Activated T-helper 17 cell treated with anti-CD3 and anti-CD28 coated beads, Interleukin-2, amount 50 U/mL, for 72 hours (primary cell): ENCODE results near the gene TMBIM6. TPM values are rescaled to one million over a fixed set of nuclear protein-coding genes. Genes with fewer than 3 reads are reported as not detected.
"Not testable (repeated sequence)": the region's sequence is repeated elsewhere in the genome, so short reads cannot be mapped to it uniquely, and the experiment has no call there.

Experiments used
- ATAC-seq: fragments of 150-1000 bp; cut with Tn5 transposase; replicated peaks from 2 replicates; pipeline ENCODE4 v1.10.0; 2021; ENCODE audit warnings: mild to moderate bottlenecking, moderate library complexity
- H3K27ac Mint-ChIP-seq: one replicate; pipeline ENCODE4 v1.8.0; 2022; ENCODE audit warnings: mixed read lengths
- H3K27me3 Mint-ChIP-seq: one replicate; pipeline ENCODE4 v1.8.0; 2022; ENCODE audit warnings: mixed read lengths
- H3K36me3 Mint-ChIP-seq: one replicate; pipeline ENCODE4 v1.8.0; 2022; ENCODE audit warnings: low read depth, mild to moderate bottlenecking, mixed read lengths
- H3K4me1 Mint-ChIP-seq: one replicate; pipeline ENCODE4 v1.8.0; 2022; ENCODE audit warnings: mixed read lengths
- H3K4me3 Mint-ChIP-seq: one replicate; pipeline ENCODE4 v1.8.0; 2022; ENCODE audit warnings: mild to moderate bottlenecking, mixed read lengths
- H3K9me3 Mint-ChIP-seq: one replicate; pipeline ENCODE4 v1.8.0; 2022; ENCODE audit warnings: mixed read lengths
- total RNA-seq, 2 donors: library from RNA; stranded (reverse); gene quantifications; one replicate each; pipeline ENCODE4 v1.2.3, GENCODE V29; 2022

The TMBIM6 gene
- total RNA-seq, 2 donors from 2014 or later, result 407 to 411 TPM

DNA sequence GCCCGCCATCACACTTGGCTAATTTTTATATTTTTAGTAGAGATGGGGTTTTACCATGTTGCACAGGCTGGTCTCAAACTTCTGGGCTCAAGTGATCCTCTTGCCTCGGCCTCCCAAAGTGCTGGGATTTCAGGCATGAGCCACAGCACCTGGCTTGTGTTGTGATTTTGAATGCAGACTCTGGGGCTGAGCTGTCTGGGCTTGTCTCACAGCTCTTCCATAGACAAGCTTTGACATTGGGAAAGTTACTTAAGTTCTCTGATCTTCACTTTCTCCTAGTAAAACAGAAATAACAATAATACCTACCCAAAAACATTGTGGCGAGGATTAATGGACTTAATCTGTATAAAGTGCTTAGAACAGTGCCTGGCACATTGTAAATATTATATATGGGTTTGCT, 36.0 kb downstream of the TMBIM6 start:
- Mint-ChIP-seq H3K36me3 (no peaks in the 10 kb centered on the region), H3K27me3 (peaks cover 25% of the 10 kb centered on the region), H3K4me1 (peaks cover 12% of the 10 kb centered on the region), H3K27ac (no peak overlapping the region), H3K9me3 (no peaks in the 10 kb centered on the region), H3K4me3 (no peak overlapping the region)
- no peak for ATAC-seq

DNA sequence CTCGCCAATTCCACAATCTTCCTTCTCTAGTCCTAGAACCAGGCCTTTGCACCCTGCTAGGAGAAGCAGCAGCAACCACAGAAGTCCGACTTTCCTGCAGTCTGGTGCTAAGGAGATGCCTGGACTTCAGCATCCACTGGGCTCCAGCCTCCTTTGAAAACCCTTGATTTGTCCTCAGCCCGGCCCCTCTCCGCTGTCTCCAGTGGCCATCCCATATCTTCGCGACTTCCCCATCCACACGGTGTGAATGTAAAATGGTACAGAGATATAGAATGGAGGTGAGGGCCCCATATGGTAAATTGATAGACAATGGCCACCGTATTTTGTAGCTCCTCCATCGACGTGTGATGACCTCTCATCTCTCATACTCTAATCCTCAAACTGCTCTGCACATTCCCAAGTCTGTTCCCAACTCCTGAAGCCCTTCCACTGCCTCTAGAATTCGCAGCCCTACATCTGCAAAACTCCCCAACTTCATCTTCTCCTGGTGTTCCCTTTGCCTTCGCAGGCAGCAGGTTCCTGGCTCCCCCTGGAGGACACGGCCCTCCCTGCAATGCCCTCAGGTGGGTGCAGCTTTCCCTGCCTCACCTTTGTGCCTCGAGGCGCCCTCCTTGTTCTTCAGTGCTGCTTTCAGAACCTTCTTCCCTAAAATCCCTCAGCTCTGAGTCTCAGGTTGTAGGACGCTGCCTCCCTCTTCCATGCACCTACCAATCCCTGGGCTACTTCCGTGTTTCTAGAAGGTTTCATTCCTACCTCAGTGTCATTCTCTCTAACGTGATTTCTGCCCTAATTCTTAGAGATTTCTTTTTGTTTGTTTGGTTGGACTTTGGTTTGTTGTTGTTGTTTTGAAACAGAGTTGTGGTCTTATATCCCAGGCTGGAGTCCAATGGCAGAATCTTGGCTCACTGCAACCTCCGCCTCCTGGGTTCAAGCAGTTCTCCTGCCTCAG, 36.7 kb downstream of the TMBIM6 start:
- H3K4me3 Mint-ChIP-seq, result no peak overlapping the region
- H3K36me3 Mint-ChIP-seq, result no peaks in the 10 kb centered on the region
- ATAC-seq, result peak; percentile 79
- H3K4me1 Mint-ChIP-seq, result peaks cover 12% of the 10 kb centered on the region
- peak overlapping the region; percentile 3 for H3K27ac Mint-ChIP-seq
- peaks cover 25% of the 10 kb centered on the region for H3K27me3 Mint-ChIP-seq
- no peaks in the 10 kb centered on the region for H3K9me3 Mint-ChIP-seq

DNA sequence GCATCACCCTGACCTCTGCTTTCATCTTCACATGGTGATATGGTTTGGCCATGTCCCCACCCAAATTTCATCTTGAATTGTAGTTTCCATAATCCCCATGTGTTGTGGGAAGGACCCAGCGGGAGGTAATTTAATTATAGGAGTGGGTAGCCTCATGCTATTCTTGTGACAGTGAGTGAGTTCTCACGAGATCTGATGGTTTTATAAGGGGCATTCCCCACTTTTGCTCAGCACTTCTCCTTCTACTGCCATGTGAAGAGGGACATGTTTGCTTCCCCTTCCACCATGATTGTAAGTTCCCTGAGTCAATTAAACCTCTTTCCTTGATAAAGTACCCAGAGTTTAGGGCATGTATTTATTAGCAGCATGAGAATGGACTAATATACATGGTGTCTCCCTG, 38.2 kb downstream of the TMBIM6 start:
- no peak for ATAC-seq
- H3K9me3 Mint-ChIP-seq, result no peaks in the 10 kb centered on the region
- H3K4me3 Mint-ChIP-seq, result no peak overlapping the region
- peak overlapping the region; percentile 53 for H3K27ac Mint-ChIP-seq
- peaks cover 38% of the 10 kb centered on the region for H3K27me3 Mint-ChIP-seq
- no peaks in the 10 kb centered on the region for H3K36me3 Mint-ChIP-seq
- peaks cover 12% of the 10 kb centered on the region for H3K4me1 Mint-ChIP-seq

DNA sequence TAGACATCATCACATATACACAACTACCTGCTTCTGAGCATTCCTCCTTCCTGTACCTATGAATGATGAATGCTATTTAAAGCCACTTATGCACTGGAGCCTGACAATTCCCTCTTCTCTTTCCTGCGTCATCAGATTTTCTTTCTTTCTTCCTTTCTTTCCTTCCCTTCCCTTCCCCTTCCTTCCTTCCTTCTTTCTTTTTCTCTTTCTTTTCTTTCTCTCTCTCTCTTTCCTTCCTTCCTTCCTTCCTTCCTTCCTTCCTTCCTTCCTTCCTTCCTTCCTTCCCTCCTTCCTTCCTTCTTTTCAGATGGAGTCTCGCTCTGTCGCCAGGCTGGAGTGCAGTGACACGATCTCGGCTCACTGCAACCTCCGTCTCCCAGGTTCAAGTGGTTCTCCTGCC, 39.6 kb downstream of the TMBIM6 start:
- H3K36me3 Mint-ChIP-seq, H3K4me3 Mint-ChIP-seq, ATAC-seq, H3K9me3 Mint-ChIP-seq, H3K27ac Mint-ChIP-seq: not testable (repeated sequence)
- Mint-ChIP-seq H3K4me1 (peaks cover 12% of the 10 kb centered on the region), H3K27me3 (peaks cover 41% of the 10 kb centered on the region)

DNA sequence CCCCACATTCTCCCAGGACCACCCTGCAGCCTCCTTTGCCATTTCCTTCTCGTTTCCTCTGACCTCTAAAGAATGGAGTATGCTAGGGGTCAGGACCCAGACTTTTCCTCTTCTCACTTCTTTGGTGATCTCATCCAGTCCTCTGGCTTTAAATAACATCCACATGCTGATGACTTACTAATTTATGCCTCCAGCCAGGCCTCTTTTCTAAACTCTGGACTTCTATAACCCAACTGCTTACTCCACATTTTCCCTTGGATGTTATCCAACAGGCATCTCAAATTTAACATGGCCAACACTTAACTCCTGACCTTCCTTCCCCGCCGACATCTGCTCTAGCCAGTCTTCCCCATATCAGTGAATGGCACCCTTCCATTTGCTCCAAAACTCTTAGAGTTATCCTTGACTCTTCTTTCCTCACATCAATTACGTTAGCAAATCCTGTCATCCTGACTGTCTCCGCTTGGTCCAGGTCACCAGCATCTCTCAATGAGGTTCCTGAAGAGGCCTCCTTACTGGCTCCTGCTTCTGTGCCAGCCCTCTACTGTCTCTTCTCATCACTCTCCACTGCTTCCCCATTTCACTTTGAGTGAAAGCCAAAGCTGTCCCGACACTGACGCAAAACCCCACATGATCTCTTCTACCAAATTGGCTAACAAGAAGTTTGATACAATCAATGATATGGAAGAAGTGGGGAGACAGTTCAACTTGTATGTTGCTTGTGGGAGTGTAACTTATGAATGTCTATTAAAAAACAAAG, 42.7 kb downstream of the TMBIM6 start:
- H3K27ac Mint-ChIP-seq, result no peak overlapping the region
- no peaks in the 10 kb centered on the region for H3K36me3 Mint-ChIP-seq
- no peak overlapping the region for H3K4me3 Mint-ChIP-seq
- ATAC-seq, result no peak
- H3K27me3 Mint-ChIP-seq, result peaks cover 40% of the 10 kb centered on the region
- peaks cover 5% of the 10 kb centered on the region for H3K9me3 Mint-ChIP-seq
- H3K4me1 Mint-ChIP-seq, result no peaks in the 10 kb centered on the region

DNA sequence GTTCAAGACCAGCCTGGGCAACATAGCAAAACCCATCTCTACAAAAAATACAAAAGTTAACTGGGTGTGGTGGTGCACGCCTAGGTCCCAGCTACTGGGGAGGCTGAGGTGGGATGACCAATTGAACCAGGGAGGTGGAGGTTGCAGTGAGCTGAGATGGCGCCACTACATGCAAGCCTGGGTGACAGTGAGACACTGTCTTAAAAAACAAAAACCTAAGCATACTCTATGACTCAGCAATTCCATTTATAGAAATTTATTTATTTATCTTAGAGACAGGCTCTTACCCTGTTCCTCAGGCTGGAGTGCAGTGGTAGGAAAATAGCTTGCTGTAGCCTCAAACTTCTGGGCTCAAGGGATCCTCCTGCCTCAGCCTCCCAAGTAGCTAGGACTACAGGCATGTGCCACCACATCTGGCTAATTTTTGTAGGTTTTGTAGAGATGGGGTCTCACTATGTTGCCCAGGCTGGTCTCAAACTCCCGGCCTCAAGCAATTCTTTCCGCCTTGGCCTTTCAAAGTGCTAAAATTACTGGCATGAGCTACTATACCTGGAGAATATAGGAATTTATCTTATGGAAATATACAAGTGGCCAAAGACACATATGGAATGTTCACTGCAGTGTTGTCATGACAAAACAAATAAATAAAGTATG, 43.5 kb downstream of the TMBIM6 start:
- ATAC-seq, result no peak
- no peaks in the 10 kb centered on the region for H3K4me1 Mint-ChIP-seq
- H3K36me3 Mint-ChIP-seq, result no peaks in the 10 kb centered on the region
- H3K27me3 Mint-ChIP-seq, result peaks cover 32% of the 10 kb centered on the region
- no peak overlapping the region for H3K27ac Mint-ChIP-seq
- no peak overlapping the region for H3K4me3 Mint-ChIP-seq
- peaks cover 5% of the 10 kb centered on the region for H3K9me3 Mint-ChIP-seq

DNA sequence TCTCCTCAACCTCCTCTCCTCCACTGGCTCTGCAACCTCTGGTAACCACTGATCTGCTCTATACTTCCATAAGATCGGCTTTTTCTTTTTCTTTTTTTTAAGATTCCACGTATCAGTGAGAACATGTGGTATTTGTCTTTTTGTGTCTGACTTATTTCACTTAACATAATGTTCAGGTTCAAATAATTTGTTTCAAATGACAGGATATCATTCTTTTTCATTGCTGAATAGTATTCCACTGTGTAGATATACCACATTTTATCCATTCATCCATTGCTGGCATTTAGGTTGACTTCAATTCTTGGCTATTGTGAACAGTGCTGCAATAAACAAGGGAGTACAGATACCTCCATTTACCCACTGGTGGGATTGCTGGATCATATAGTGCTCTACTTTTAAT, 46.3 kb downstream of the TMBIM6 start:
- H3K27me3 Mint-ChIP-seq, result peaks cover 16% of the 10 kb centered on the region
- H3K4me3 Mint-ChIP-seq, result no peak overlapping the region
- H3K36me3 Mint-ChIP-seq, result no peaks in the 10 kb centered on the region
- ATAC-seq, result no peak
- peaks cover 5% of the 10 kb centered on the region for H3K9me3 Mint-ChIP-seq
- no peak overlapping the region for H3K27ac Mint-ChIP-seq
- no peaks in the 10 kb centered on the region for H3K4me1 Mint-ChIP-seq

DNA sequence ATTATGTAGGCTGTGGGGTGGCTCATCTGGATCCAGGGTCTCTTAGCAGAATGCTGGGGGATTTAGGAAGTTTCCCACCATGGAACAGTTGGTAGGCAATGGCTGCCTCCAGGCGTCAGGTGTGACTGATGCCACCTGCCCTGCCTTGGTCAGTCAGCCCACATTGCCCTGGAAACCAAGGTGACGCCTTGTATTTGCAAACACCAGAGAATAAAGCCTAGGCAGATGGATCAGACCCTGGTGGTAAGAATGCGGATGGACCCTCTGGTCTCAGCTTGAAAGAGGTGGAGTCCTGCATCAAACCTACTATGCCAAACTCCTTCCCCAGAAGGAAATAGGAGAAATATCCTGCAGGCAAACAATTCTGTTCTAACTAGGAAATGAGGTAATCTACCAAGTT, 48.6 kb downstream of the TMBIM6 start:
- H3K27me3 Mint-ChIP-seq, result peaks cover 3% of the 10 kb centered on the region
- no peaks in the 10 kb centered on the region for H3K4me1 Mint-ChIP-seq

DNA sequence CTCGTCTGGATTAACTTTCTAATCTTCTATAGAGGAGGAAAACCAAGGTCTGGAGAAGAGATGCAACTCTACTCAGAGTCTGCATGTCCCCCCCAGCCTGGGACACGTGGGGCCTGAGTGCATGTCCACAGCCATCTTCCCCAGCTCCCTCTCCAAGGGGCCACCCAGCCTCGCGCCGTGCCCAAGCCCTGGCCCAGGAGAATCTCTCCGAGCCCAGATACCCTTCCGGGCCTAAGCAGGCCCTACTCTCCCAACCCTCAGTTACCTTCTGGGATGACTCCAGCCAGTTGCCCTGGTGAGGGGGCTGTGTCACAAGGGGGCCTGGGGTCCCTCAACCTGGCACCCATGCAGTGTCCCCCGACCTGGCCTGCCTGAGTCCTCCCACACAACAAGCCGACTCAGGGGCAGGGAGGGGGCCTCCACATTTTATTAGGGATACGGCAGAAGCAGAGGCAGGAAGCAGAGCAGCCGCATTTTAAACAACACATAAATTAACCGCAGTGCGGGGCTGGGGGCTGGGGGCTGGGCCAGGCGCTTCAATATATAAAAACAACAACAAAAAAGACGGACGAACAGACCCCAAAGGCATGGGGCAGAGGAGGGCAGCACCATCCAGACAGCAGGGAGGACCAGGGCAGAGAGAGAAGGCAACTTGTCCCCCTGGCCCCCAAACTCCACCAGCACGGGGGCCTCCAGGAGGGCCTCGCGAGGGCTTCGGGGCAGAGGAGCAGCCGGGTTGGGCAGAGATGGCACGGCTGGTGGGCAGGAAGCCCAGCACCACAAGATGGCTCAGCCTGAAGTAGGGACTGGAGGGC, 49.6 kb downstream of the TMBIM6 start:
- ATAC-seq, result no peak
- H3K4me3 Mint-ChIP-seq, result no peak overlapping the region
- no peaks in the 10 kb centered on the region for H3K36me3 Mint-ChIP-seq
- H3K27me3 Mint-ChIP-seq, result no peaks in the 10 kb centered on the region
- no peaks in the 10 kb centered on the region for H3K4me1 Mint-ChIP-seq
- peaks cover 5% of the 10 kb centered on the region for H3K9me3 Mint-ChIP-seq
- no peak overlapping the region for H3K27ac Mint-ChIP-seq

More for the DNA sequence above, 48.6 kb downstream of the TMBIM6 start:
- no peak overlapping the region for H3K4me3 Mint-ChIP-seq
- no peaks in the 10 kb centered on the region for H3K36me3 Mint-ChIP-seq
- H3K9me3 Mint-ChIP-seq, result peaks cover 5% of the 10 kb centered on the region
- ATAC-seq, result no peak
- H3K27ac Mint-ChIP-seq, result no peak overlapping the region

DNA sequence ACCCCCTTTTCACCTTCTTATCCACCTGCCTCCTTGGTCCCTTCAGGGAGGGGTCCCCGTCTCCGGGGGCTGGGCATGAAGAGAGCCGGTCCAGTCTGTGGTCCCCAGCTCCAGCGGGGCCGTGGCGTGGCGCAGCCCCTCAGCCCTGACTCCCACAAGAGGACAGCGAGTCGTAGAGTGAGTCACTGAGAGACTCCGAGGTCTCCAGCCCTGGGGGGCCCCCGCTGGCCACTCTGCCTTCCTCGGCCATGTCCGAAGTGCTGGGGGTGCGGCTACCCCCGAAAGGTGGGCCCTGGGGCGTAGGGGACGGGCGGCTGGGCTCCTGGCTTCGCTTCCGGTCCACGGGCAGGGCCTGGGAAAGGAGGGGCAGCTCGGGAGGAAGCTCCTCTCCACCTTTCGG, 50.3 kb downstream of the TMBIM6 start:
- H3K36me3 Mint-ChIP-seq, result no peaks in the 10 kb centered on the region
- H3K9me3 Mint-ChIP-seq, result peaks cover 5% of the 10 kb centered on the region
- H3K4me1 Mint-ChIP-seq, result no peaks in the 10 kb centered on the region
- no peak overlapping the region for H3K4me3 Mint-ChIP-seq
- H3K27me3 Mint-ChIP-seq, result no peaks in the 10 kb centered on the region
- H3K27ac Mint-ChIP-seq, result no peak overlapping the region
- ATAC-seq, result no peak

DNA sequence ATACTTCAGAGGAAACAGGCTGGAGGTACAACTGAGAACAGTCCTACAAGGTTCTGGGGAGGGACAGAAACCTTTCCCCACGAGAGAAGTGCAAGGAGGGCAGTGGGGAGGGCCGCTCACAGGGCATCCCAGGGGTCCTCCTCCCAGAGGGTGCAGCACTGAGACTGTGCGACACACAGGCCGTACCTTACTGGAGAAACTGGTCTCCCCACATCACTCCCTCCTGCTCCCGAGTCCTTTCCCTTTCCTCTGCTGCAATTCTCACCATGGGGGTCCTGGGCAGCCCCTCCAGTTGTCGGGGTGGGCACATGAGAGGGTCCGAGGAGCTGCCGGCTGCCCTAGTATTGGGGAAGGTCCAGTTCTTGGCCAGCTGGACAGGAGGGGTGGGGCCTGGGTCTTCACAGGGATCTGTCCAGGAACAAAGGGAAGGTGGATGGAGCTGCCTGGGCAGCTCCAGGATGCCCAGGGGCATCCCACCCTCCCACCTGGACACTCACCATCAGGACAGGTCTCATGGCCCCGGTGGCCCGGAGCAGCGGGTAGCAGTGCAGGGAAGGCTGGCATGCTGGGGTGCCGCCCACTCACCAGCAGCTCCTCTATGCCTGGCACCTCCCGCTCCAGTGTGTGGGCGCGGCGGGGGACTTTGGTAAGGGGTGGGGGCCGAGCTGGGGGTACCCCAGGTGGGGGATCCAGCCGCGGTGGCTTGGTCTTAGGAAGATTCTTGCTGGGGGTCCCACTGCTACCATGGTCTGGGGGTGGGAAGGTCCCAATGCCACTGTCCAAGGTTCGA, 51.0 kb downstream of the TMBIM6 start:
- H3K36me3 Mint-ChIP-seq, result no peaks in the 10 kb centered on the region
- no peak overlapping the region for H3K4me3 Mint-ChIP-seq
- H3K4me1 Mint-ChIP-seq, result no peaks in the 10 kb centered on the region
- H3K27me3 Mint-ChIP-seq, result no peaks in the 10 kb centered on the region
- H3K27ac Mint-ChIP-seq, result no peak overlapping the region
- H3K9me3 Mint-ChIP-seq, result peaks cover 4% of the 10 kb centered on the region
- no peak for ATAC-seq

DNA sequence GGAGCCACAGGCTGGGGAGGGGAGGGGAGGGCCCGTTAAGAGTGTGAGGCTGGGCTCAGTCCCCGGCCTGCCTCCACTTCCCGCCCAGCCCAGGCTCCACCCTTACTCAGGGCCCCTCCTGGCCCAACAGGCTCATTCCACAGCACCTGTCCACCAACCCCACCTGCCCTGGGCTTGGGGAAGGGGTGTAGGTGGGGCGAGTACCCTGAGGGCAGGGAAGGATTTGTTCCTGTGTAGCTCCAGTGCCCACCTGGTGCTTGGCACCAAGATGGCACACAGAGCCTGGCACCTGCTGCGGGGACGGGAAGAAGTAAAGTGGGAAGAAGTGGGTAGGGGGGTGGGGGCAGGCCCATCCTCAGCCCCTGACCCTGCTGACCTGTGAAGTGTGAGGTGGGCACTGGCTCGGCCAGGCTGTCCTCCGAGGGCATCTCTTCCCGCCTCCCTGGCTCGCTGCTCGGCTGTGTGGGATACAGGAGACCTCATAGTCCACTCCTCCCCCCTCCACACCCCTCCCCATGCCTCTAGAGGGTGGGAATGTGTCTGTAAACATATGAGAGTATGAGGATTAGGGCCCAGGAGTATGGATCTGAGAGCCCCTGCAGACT, 51.7 kb downstream of the TMBIM6 start:
- Mint-ChIP-seq H3K4me3 (no peak overlapping the region), H3K27ac (no peak overlapping the region), H3K9me3 (no peaks in the 10 kb centered on the region), H3K36me3 (no peaks in the 10 kb centered on the region), H3K4me1 (no peaks in the 10 kb centered on the region), H3K27me3 (no peaks in the 10 kb centered on the region)
- no peak for ATAC-seq

DNA sequence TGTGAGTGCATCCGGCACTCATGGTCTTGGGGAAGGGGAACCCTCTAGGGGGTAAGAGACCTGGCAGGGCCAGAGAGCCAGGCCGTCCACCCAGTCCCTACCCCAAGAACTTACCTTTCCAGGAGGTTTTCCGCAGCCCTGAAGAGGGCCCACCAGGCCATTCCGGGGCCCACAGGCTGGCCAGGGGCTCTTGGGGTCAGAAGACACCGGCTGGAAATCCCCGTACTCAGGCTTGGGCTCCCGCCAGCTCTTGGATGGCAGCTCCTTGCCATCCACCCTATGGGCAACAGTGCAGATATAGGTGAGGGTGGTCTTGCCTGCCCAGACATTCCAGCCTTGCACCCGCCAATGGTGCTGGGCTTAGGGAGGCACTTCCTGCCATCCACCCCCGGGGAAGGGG, 52.3 kb downstream of the TMBIM6 start:
- ATAC-seq, result no peak

More for the DNA sequence above, 52.3 kb downstream of the TMBIM6 start:
- H3K4me1 Mint-ChIP-seq, result no peaks in the 10 kb centered on the region
- H3K27me3 Mint-ChIP-seq, result no peaks in the 10 kb centered on the region
- no peak overlapping the region for H3K4me3 Mint-ChIP-seq
- H3K9me3 Mint-ChIP-seq, result no peaks in the 10 kb centered on the region
- no peak overlapping the region for H3K27ac Mint-ChIP-seq
- H3K36me3 Mint-ChIP-seq, result no peaks in the 10 kb centered on the region
